IPS DF 6.9 (cell line): ENCODE results near the gene ECPAS.
"Not testable (repeated sequence)": the region's sequence is repeated elsewhere in the genome, so short reads cannot be mapped to it uniquely, and the experiment has no call there.

Source experiments
- DNase-seq: peaks from one replicate; pipeline ENCODE4 v3.0.0-alpha.2; 2013; ENCODE audit warnings: low read depth, low spot score
- H3K27ac ChIP-seq: one replicate; pipeline ENCODE4 v1.5.1; 2013; ENCODE audit warnings: low read length, control low read depth
- H3K27me3 ChIP-seq: 2 replicates; pipeline ENCODE4 v1.6.1; 2013; ENCODE audit warnings: mild to moderate bottlenecking, low read length; ENCODE audit not compliant: control insufficient read depth, insufficient read depth
- H3K36me3 ChIP-seq: 2 replicates; pipeline ENCODE4 v1.6.1; 2013; ENCODE audit warnings: low read length; ENCODE audit not compliant: control insufficient read depth, insufficient read depth
- H3K4me1 ChIP-seq: 2 replicates; pipeline ENCODE4 v1.6.1; 2013; ENCODE audit warnings: low read length; ENCODE audit not compliant: control insufficient read depth, insufficient read depth
- H3K4me3 ChIP-seq: 2 replicates; pipeline ENCODE4 v1.5.1; 2013; ENCODE audit warnings: mild to moderate bottlenecking, low read length
- H3K9me3 ChIP-seq: 2 replicates; pipeline ENCODE4 v1.6.1; 2013; ENCODE audit warnings: low read length, inconsistent platforms; ENCODE audit not compliant: control insufficient read depth, insufficient read depth
- WGBS: extraction: QIAGEN DNeasy Blood & Tissue Kit; methylation state at CpG from one replicate; pipeline ENCODE4 v1.1.7; 2013; ENCODE audit warnings: mixed read lengths, missing lambda C conversion rate; ENCODE audit not compliant: insufficient read length, insufficient coverage; 5-methylcytosine and 5-hydroxymethylcytosine counted together

Gene ECPAS

DNA sequence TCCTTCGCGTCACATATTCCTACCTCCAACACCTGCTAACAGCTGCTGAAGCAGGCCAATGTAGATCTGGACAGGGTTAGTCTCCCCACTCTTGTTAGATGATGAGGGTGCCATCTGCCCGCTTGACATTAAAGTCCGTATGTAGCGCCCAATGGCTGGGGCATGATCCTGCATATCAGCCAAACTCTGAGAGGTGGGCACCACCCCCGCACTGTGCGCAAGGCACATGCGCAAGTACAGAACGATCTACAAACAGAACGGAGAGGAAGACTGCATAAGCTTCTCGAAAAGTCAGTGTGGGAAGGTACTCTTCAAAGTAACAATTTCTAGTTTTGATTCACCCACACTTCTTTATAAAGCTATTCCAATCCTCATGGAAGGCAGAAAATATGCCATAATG, 69.8 kb downstream of the ECPAS start:
- DNase-seq, result no peak
- Histone ChIP-seq H3K27me3 (no peaks in the 10 kb centered on the region), H3K4me3 (no peak overlapping the region), H3K9me3 (no peaks in the 10 kb centered on the region), H3K36me3 (peaks cover 13% of the 10 kb centered on the region), H3K27ac (no peak overlapping the region), H3K4me1 (no peaks in the 10 kb centered on the region)
- no CpG with 5 or more reads among the region's 11 CpGs for whole genome bisulfite sequencing

DNA sequence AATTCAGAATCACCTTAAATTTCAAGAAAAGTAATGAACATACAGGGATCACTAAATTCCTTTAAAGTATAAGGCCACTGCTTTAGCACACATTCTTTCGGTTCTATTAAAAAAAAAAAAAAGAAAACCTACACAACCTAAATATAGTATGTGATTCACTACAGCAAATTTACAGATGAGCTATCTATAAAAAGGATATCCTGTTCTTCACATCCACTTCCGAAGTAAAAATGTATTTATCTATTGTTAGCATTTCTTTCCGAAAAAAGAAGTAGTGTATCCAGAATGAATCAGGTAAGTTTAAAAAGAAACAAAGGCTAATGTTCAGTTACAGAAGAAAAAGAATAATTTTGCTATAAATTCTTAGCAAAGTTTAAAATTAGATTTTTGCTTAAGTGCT, 70.2 kb downstream of the ECPAS start:
- no peak for DNase-seq
- WGBS, result no CpG with 5 or more reads among the region's 3 CpGs
- peaks cover 13% of the 10 kb centered on the region for H3K36me3 ChIP-seq
- H3K9me3 ChIP-seq, result no peaks in the 10 kb centered on the region
- no peak overlapping the region for H3K4me3 ChIP-seq
- H3K27me3 ChIP-seq, result no peaks in the 10 kb centered on the region
- no peak overlapping the region for H3K27ac ChIP-seq
- H3K4me1 ChIP-seq, result no peaks in the 10 kb centered on the region

DNA sequence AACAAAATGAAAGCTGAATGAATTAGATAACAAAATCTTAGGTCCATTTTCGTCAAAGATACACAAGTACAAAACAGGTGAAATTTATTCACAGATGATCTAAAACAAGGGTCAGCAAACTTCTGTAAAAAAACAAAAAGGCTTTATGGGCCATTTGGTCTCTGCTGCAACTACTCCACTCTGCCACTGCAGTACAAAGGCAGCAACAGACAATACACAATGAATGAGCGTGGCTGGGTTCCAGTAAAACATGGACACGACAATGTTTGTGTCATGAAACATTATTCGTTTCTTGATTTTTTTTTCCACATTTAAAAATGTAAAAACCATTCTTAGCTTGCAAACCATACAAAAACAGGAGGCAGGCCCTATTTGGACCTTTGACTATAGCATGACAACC, 71.9 kb downstream of the ECPAS start:
- Histone ChIP-seq H3K4me1 (no peaks in the 10 kb centered on the region), H3K9me3 (no peaks in the 10 kb centered on the region), H3K27ac (no peak overlapping the region), H3K27me3 (no peaks in the 10 kb centered on the region), H3K36me3 (peaks cover 13% of the 10 kb centered on the region), H3K4me3 (no peak overlapping the region)
- no peak for DNase-seq
- WGBS, result no CpG with 5 or more reads among the region's 4 CpGs

DNA sequence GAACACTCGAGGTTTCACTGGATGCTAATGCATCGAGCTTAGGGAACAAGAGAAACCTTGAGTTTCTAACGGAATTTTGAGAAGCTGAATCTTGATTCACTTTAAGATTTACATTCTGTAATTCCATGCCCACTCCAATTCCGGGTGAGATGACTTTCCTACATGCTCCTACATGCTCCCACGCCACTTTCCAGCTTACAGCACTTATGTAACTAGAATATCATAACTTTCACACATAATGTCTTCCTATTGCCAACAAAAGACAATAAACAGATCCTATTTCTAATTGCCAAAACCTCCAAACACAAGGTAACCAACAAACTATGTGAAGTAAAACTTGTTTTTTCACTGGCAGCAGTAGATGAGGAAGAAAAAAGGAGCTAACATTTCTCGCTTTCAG, 72.9 kb downstream of the ECPAS start:
- no peak overlapping the region for H3K27ac ChIP-seq
- no CpG with 5 or more reads among the region's 6 CpGs for WGBS
- H3K4me1 ChIP-seq, result no peaks in the 10 kb centered on the region
- no peak overlapping the region for H3K4me3 ChIP-seq
- no peak for DNase-seq
- H3K9me3 ChIP-seq, result no peaks in the 10 kb centered on the region
- H3K36me3 ChIP-seq, result peaks cover 9% of the 10 kb centered on the region
- H3K27me3 ChIP-seq, result no peaks in the 10 kb centered on the region

DNA sequence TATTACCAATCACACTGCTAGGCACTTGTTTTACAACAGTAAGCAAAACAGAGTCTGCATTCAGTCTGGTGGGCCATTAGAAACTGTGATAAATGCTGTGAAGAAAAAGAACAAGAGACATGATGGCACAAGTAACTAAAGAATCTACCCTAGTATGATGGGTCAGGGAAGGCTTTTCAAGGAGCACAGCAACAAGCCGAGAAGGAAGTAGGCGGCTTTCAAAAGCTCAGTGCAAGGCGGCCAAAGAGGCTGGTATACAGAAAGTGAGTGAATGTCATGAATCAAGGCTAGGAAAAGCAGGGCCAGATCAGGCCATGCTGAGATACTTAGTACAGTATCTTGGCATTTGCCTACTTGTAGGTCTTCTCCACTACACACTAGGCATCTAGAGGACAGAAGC, 76.4 kb downstream of the ECPAS start:
- H3K27ac ChIP-seq, result no peak overlapping the region

DNA sequence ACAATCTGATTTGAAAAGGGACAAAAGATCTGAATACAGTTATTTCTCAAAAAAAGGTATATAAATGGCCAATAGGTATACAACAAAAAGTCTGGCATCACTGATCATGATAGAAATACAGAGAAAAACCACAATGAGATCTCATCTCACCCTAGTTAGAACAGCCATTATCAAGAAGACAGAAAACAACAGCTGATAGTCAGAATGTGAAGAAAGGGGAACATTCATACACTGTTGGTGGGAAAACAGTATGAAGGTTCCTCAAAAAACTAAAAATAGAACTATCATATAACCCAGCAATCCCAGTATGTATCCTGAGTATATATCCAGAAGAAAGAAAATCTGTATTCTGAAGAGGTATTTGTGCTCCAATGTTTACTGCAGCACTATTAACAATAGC, 78.5 kb downstream of the ECPAS start:
- Histone ChIP-seq H3K4me1 (no peaks in the 10 kb centered on the region), H3K27ac (no peak overlapping the region), H3K4me3 (no peak overlapping the region), H3K9me3 (no peaks in the 10 kb centered on the region), H3K27me3 (no peaks in the 10 kb centered on the region), H3K36me3 (peaks cover 4% of the 10 kb centered on the region)
- no peak for DNase-seq

More for the DNA sequence above, 76.4 kb downstream of the ECPAS start:
- no peak overlapping the region for H3K4me3 ChIP-seq
- DNase-seq, result no peak
- H3K4me1 ChIP-seq, result no peaks in the 10 kb centered on the region
- no CpG with 5 or more reads among the region's 3 CpGs for WGBS
- peaks cover 4% of the 10 kb centered on the region for H3K36me3 ChIP-seq
- H3K27me3 ChIP-seq, result no peaks in the 10 kb centered on the region
- H3K9me3 ChIP-seq, result no peaks in the 10 kb centered on the region

DNA sequence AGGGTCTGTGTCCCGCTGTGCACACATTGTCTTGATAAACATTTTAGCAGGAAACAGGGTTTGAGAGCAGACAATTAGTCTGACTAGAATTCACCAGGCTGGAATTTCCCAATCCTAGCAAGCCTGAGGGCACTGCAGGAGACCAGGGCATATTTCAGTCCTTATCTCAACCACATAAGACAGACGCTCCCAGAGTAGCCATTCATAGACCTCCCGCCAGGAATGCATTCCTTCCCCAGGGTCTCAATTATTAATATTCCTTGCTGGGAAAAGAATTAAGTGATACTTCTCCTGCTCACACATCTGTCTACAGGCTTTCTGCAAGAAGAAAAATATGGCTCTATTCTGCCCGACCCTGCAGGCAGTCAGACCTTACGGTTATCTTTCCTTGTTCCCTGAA, 82.7 kb downstream of the ECPAS start:
- H3K9me3 ChIP-seq, H3K36me3 ChIP-seq, DNase-seq, H3K27ac ChIP-seq, H3K27me3 ChIP-seq, H3K4me1 ChIP-seq, H3K4me3 ChIP-seq: not testable (repeated sequence)
- no CpG with 5 or more reads among the region's 5 CpGs for WGBS

DNA sequence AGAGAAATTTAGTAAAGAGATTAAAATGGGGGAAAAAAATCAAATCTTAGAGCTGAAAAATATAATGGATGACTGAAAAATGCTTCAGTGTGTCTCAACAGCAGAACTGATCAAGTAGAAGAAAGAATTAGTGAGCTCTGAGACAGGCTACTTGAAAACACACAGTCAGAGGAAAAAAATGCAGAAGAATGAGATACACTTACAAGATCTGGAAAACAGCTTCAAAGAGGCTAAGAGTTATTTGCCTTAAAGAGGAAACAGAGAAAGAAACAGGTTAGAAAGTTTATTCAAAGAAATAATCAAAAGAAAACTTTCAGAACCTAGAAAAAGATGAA, 83.7 kb downstream of the ECPAS start:
- H3K36me3 ChIP-seq, result peaks cover 9% of the 10 kb centered on the region
- no peak for DNase-seq

DNA sequence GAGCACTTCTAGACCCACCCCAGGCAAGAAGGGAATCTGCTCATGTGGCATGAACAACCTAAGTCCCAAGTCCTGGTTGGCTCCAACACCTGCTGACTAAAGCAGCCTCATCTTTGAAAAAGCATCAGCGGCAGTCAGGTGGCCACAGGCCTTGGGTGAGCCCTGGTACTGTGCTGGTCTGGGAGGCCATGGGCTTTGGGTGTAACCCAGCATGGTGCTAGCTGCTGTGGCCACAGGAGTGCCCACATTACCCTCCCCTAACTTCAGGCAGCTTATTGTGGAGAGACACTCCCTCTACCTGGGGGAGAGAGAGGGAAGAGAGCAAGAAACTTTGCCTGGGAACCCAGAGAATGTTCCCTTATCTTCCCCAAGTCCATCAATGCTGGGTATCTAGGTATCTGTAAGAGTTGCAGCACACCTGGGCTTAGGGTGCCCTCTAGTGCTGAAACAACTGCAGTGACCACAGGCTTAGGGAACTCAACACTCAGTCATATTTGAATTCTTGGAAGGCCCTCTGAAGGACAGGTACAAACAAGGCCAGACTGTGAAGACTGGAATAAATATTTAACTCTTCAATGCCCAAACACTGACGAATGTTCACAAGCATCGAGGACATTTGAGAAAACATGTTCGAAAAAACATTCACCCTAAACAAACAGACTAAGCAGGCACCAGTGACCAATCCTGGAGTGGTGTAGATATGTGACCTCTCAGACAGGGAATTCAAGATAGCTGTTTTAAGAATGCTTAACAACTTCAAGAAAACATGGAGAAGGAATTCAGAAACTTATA, 84.2 kb downstream of the ECPAS start:
- Histone ChIP-seq H3K9me3 (no peaks in the 10 kb centered on the region), H3K27ac (no peak overlapping the region), H3K27me3 (no peaks in the 10 kb centered on the region), H3K36me3 (peaks cover 11% of the 10 kb centered on the region), H3K4me1 (no peaks in the 10 kb centered on the region), H3K4me3 (no peak overlapping the region)
- no CpG with 5 or more reads among the region's 4 CpGs for WGBS
- peak; percentile 22 for DNase-seq

More for the DNA sequence above, 83.7 kb downstream of the ECPAS start:
- H3K27me3 ChIP-seq, result no peaks in the 10 kb centered on the region
- no peak overlapping the region for H3K4me3 ChIP-seq
- no peaks in the 10 kb centered on the region for H3K4me1 ChIP-seq
- H3K9me3 ChIP-seq, result no peaks in the 10 kb centered on the region
- H3K27ac ChIP-seq, result no peak overlapping the region

DNA sequence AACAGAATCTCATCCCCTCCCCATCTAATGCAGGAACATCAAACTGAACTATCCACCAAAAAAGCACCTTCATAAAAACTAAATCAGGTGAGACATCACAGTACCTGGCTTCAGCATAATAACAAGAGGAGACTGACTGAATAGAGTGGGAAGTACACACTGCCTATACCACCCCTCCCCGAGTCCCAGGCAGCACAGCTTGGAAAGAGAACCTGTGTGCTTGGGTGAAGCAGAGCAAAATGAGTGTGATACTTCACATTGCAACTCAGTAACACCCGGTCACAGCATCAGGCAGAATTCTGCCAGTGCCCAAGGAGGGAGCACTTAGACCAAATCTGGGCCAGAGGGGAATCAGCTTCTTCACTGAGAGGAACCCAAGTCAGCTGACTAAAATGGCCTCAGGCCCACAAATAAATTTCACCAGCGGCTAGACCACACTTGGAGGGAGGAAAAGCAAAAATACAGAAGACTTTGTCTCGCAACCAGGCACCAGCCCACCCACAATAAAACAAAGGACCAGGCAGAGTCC, 84.9 kb downstream of the ECPAS start:
- Histone ChIP-seq H3K9me3 (no peaks in the 10 kb centered on the region), H3K27ac (no peak overlapping the region), H3K27me3 (no peaks in the 10 kb centered on the region), H3K36me3 (peaks cover 12% of the 10 kb centered on the region), H3K4me1 (no peaks in the 10 kb centered on the region), H3K4me3 (no peak overlapping the region)
- WGBS, result no CpG with 5 or more reads among the region's 4 CpGs
- no peak for DNase-seq

DNA sequence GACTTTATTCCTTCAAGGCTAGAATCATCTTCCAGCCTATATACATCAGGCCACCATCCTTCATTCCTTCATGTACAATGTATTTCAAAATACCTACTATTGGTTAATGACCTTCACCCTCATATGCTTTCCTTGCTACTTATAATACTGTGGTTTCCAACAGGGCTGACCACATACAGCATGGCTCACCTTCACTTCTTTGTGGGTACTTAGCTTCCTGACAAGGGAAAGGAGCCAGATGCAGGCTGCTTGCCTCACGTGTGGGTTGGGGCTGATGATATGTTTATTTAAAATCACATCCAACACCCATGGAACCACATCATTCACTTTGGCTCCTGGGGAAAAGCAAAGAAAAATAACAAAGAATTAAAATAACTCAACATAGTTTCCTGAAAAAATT, 90.2 kb downstream of the ECPAS start:
- peaks cover 24% of the 10 kb centered on the region; the same call in 1 of the 2 replicates for H3K36me3 ChIP-seq
- H3K9me3 ChIP-seq, result no peaks in the 10 kb centered on the region
- WGBS, result no CpG with 5 or more reads among the region's 1 CpG
- no peak overlapping the region for H3K4me3 ChIP-seq
- no peak overlapping the region for H3K27ac ChIP-seq
- H3K27me3 ChIP-seq, result no peaks in the 10 kb centered on the region
- DNase-seq, result no peak
- H3K4me1 ChIP-seq, result no peaks in the 10 kb centered on the region
